ENCODE data around the gene QRFP.

Gene QRFP

DNA sequence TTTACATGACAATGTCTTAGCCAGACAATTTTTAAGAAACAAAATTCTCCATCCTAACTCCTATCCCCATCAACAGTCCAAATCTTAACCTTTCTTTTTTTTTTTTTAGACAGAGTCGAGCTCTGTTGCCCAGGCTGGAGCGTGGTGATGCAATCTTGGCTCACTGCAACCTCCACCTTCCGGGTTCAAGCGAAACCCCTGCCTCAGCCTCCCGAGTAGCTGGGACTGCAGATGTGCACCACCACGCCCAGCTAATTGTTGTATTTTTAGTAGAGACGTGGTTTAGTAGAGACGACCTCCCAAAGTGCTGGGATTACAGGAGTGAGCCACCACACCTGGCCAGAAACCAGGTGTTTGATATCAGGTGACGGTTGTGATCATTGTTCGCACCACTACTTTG, 51.4 kb downstream of the QRFP start:
- no peaks in the 10 kb centered on the region for H3K9me3 ChIP-seq (replicated peaks in 1 of 11)
- H3K4me3 ChIP-seq = no peak overlapping the region
- H3K36me3 ChIP-seq = peaks cover 0 to 61% (median 21%) of the 10 kb centered on the region in 11 experiments; a peak in 14 of 22 replicates
- H3K9ac ChIP-seq = no peak overlapping the region
- no peaks in the 10 kb centered on the region for H3K27me3 ChIP-seq
- peak in 2 of 11 experiments; percentile 20 to 48; a peak in 2 of 22 replicates for TF ChIP-seq Cebpa-rat (IDR thresholded peaks at IDR 0.05)
- peaks cover 22 to 55% (median 38%) of the 10 kb centered on the region in 10 experiments for H3K4me1 ChIP-seq
- peaks cover 94 to 100% (median 99%) of the 10 kb centered on the region in 11 experiments for H4K20me1 ChIP-seq
- H3K27ac ChIP-seq = no peak overlapping the region
- peak overlapping the region in 5 of 11 experiments; percentile 16 to 51 (median 21); a peak in 8 of 22 replicates for H3K4me2 ChIP-seq

DNA sequence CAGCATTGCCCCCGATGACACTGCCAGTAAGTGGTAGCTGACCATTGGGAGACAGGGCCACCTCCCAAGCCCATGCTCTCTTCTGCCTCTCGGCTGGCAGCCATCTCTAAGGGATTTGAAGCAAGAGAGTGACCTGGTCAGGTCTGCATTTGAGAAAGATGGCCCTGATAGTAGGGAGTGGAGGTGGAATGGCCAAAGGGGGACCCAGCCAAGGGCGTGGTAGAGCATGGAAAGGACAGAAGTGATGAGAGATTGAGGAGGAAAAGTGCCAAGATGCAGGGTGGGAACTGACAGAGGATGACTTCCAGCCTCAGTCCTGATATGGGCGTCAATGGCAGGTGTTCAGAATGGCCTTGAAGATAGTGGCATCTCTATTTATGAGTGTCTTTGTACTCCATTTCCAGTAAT, 52.6 kb downstream of the QRFP start:
- no peak for TF ChIP-seq Cebpa-rat (IDR thresholded peaks at IDR 0.05)
- Histone ChIP-seq H3K9ac (no peak overlapping the region), H3K9me3 (replicated peaks in 1 of 11) (no peaks in the 10 kb centered on the region), H3K27ac (no peak overlapping the region), H3K27me3 (no peaks in the 10 kb centered on the region), H3K36me3 (peaks cover 0 to 48% (median 20%) of the 10 kb centered on the region in 11 experiments; a peak in 14 of 22 replicates), H4K20me1 (peaks cover 94 to 100% (median 99%) of the 10 kb centered on the region in 11 experiments; a peak in 21 of 22 replicates), H3K4me3 (no peak overlapping the region), H3K4me2 (peak overlapping the region in 3 of 11 experiments; percentile 3 to 26 (median 7); a peak in 1 of 22 replicates), H3K4me1 (peaks cover 34 to 65% (median 49%) of the 10 kb centered on the region in 10 experiments)

DNA sequence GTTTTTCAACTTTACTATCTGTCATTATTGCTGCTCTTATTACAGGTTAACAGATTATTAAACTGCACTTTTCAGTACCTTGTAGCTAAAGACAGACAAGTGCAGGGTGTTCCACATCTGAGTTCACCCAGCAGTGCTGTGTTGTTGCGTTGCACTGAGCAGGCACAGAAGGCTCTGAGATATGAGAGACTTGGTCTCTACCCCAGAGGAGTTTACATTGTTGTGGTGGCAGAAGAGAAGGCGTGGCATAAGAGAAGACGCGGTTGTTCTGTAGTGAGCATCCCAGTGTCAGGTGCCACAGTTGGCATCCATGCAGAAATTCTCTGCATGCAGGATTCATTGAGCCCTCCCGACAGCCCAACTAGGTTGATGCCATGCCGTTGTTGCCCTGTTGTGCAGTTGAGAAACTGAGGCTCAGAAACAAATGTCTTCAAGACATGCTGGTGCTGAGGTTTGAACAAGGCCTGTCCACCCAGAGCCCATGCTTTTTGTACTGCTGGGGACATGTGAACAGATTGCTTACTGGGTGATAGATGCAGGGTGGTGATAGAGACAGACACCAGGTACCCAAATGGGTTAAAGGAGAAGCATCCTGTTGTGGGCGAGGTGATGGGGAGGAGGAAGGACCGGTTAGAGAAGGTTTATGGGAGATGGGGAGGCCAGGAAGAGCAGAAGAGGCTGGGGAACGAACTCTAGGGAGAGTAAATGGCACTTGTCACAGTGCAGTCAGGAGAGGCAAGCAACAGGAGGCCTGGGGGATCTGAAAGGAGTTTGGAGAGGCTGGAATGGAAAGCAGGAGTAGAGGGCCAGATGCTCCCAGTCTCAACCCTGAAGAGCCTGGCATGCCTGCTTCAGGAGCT, 53.3 kb downstream of the QRFP start:
- Histone ChIP-seq H3K9me3 (replicated peaks in 1 of 11) (no peaks in the 10 kb centered on the region), H3K9ac (no peak overlapping the region), H3K36me3 (peaks cover 0 to 43% (median 16%) of the 10 kb centered on the region in 11 experiments; a peak in 13 of 22 replicates), H3K4me2 (peak overlapping the region in 2 of 11 experiments; percentile 3 to 26; a peak in 2 of 22 replicates), H3K4me3 (no peak overlapping the region), H4K20me1 (peaks cover 95 to 100% (median 99%) of the 10 kb centered on the region in 11 experiments; a peak in 21 of 22 replicates), H3K4me1 (peaks cover 41 to 72% (median 54%) of the 10 kb centered on the region in 10 experiments), H3K27ac (no peak overlapping the region), H3K27me3 (no peaks in the 10 kb centered on the region)
- TF ChIP-seq Cebpa-rat (IDR thresholded peaks at IDR 0.05) = no peak
